ENCODE data around the gene SH2D1B.

GRCh38 chr1:162397039-162397448, 14.9 kb downstream of the SH2D1B start:
- TF ChIP-seq, protein P1, sequence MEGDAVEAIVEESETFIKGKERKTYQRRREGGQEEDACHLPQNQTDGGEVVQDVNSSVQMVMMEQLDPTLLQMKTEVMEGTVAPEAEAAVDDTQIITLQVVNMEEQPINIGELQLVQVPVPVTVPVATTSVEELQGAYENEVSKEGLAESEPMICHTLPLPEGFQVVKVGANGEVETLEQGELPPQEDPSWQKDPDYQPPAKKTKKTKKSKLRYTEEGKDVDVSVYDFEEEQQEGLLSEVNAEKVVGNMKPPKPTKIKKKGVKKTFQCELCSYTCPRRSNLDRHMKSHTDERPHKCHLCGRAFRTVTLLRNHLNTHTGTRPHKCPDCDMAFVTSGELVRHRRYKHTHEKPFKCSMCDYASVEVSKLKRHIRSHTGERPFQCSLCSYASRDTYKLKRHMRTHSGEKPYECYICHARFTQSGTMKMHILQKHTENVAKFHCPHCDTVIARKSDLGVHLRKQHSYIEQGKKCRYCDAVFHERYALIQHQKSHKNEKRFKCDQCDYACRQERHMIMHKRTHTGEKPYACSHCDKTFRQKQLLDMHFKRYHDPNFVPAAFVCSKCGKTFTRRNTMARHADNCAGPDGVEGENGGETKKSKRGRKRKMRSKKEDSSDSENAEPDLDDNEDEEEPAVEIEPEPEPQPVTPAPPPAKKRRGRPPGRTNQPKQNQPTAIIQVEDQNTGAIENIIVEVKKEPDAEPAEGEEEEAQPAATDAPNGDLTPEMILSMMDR (conservative IDR thresholded peaks at IDR 0.05; ENCODE audit: low read depth in 2 of 2), result no peak; a peak in 1 of 4 replicates
- TF ChIP-seq REST (IDR thresholded peaks at IDR 0.05; ENCODE audit: unreplicated experiment) (no peak), EZH2phosphoT487 (IDR thresholded peaks at IDR 0.05; ENCODE audit: unreplicated experiment) (no peak), EZH2 (IDR thresholded peaks at IDR 0.05; ENCODE audit: low read depth, unreplicated experiment) (no peak), POLR2AphosphoS5 (IDR thresholded peaks at IDR 0.05; ENCODE audit: low read depth) (no peak), CREB1 (CRISPR knock-in tag; IDR thresholded peaks at IDR 0.05; ENCODE audit: low read depth) (no peak), ZNF462 (CRISPR knock-in tag; IDR thresholded peaks at IDR 0.05) (no peak)
